K562 (cell line): Measurements from ENCODE around the gene SCAMP2. TPM values are rescaled to one million over a fixed set of nuclear protein-coding genes. Genes with fewer than 3 reads are reported as not detected.

Source experiments
- CBX5 ChIP-seq: IDR thresholded peaks from 2 replicates; pipeline ENCODE4 v1.6.1; 2014; ENCODE audit warnings: low read depth, borderline replicate concordance
- CREB1 ChIP-seq, 2 experiments: sonication (generic) in 1 of 2; formaldehyde crosslinking in 1 of 2; IDR thresholded peaks; 2 replicates each; pipeline versions ENCODE4 v1.6.1 to v1.8.0; 2012 to 2022; ENCODE audit warnings: inconsistent platforms in 1 of 2, mild to moderate bottlenecking in 1 of 2, missing genetic modification reagents in 1 of 2, moderate library complexity in 1 of 2
- L3MBTL2 ChIP-seq: fragments of 450-650 bp; IDR thresholded peaks from 2 replicates; pipeline ENCODE4 v1.6.1; 2016; ENCODE audit warnings: mild to moderate bottlenecking, moderate library complexity
- NFATC3 ChIP-seq: fragments of 450-650 bp; IDR thresholded peaks from 2 replicates; pipeline ENCODE4 v1.6.1; 2017; ENCODE audit warnings: mild to moderate bottlenecking
- PHB ChIP-seq: fragments of 250-450 bp; sonication (Bioruptor Pico); IDR thresholded peaks from 2 replicates; pipeline ENCODE4 v1.5.0; 2021
- SIX5 ChIP-seq, 2 experiments: IDR thresholded peaks; 2 replicates each; pipeline ENCODE4 v1.6.1; 2011; ENCODE audit warnings: low read length in 2 of 2, borderline replicate concordance in 1 of 2, low read depth in 1 of 2, mild to moderate bottlenecking in 1 of 2, moderate library complexity in 1 of 2; ENCODE audit not compliant: insufficient read depth in 1 of 2
- ZNF354B ChIP-seq: fragments of 250-450 bp; sonication (Bioruptor Pico); IDR thresholded peaks from 2 replicates; pipeline ENCODE4 v1.4.0; 2020
- ZNF408 ChIP-seq: fragments of 250-450 bp; sonication (Bioruptor Pico); IDR thresholded peaks from 2 replicates; pipeline ENCODE4 v1.4.0; 2020; ENCODE audit warnings: low read depth, mild to moderate bottlenecking, moderate library complexity
- ZNF583 ChIP-seq: fragments of 250-450 bp; sonication (Bioruptor Pico); IDR thresholded peaks from 2 replicates; pipeline ENCODE4 v1.4.0; 2020
- polyA plus RNA-seq, 8 experiments: library from polyadenylated mRNA; depleted of rRNA in 4 of 8; stranded (reverse) in 5 of 8; unstranded in 3 of 8; fragments of >200 nt; fragmentation: Nextera tagmentation in 2 of 8; fragmentation: Illumina TruSeq in 1 of 8; extraction: Ambion mirVana in 2 of 8; extraction: Trizol in 1 of 8; gene quantifications; 2 replicates each; pipeline versions ENCODE4 v1.2.1 to v1.2.3, GENCODE V29; 2011 to 2014; ENCODE audit warnings: inconsistent platforms in 1 of 8, missing spikeins in 1 of 8
- total RNA-seq, 7 experiments: library from RNA; depleted of rRNA in 6 of 7; stranded (reverse); fragments of >200 nt in 6 of 7; fragmentation: Illumina TruSeq in 2 of 7; extraction: Trizol in 2 of 7; gene quantifications; 2 replicates each; pipeline versions ENCODE4 v1.2.1 to v1.2.3, GENCODE V29; 2011 to 2021; ENCODE audit warnings: low replicate concordance in 1 of 7
- TF ChIP-seq, protein P1 (sequence below), 2 experiments: fragments of 450-650 bp; IDR thresholded peaks; 2 replicates each; pipeline ENCODE4 v1.6.1; 2016; ENCODE audit warnings: mild to moderate bottlenecking in 2 of 2, borderline replicate concordance in 1 of 2, low read depth in 1 of 2, moderate library complexity in 1 of 2
- TF ChIP-seq, protein P2 (sequence below), 2 experiments: fragments of 450-650 bp; formaldehyde crosslinking in 1 of 2; IDR thresholded peaks; 2 replicates each; pipeline versions ENCODE4 v1.4.0 to v1.6.1; 2014 to 2020; ENCODE audit warnings: mild to moderate bottlenecking in 2 of 2, borderline replicate concordance in 1 of 2, low read depth in 1 of 2

SCAMP2 gene
- total and polyA plus RNA-seq, 9 of the 15 experiments (the other 6 are each of a cell fraction or from before 2014, with no cell fraction given): 5.9 to 61.1 (median 20.1) TPM

DNA sequence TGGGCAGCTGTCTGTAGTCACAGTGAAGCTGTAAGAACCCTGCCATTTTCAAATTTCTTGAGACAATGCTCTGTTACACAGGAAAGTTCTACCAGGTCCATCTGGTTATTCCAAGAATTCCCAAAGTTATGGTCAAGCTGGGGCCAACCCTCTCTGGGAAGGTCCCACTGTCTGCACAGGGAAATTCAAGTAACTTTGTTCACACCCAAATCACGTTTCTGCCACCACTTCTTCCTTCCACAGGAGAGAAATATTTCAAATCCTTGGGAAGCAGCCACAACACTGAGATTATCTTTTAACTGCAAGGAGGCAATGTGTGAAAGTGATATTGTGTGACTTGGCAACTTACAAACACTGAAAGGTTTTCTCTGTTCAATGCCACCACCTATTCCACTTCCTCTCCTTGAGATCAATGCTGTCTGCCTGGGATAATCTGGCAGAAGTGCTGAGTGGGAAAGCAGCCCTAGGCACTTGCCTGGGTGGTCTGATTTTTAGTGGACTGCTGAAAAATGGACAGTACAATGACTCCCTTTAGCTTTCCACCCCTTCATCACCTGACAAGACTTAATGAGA is 5.6 kb downstream of the SCAMP2 start (continued):
- TF ChIP-seq SIX5 (IDR thresholded peaks at IDR 0.05; ENCODE audit: borderline replicate concordance in 1 of 2, insufficient read depth in 1 of 2, low read depth in 1 of 2, low read length in 2 of 2) (no peak), CBX5 (peak; percentile 87), ZNF408 (CRISPR knock-in tag) (no peak), ZNF583 (CRISPR knock-in tag) (no peak), ZNF354B (CRISPR knock-in tag) (no peak), L3MBTL2 (no peak), CREB1 (IDR thresholded peaks at IDR 0.05) (no peak), CREB1 (CRISPR knock-in tag; IDR thresholded peaks at IDR 0.05) (no peak), NFATC3 (no peak), PHB (CRISPR knock-in tag) (no peak)
- TF ChIP-seq, protein P1, sequence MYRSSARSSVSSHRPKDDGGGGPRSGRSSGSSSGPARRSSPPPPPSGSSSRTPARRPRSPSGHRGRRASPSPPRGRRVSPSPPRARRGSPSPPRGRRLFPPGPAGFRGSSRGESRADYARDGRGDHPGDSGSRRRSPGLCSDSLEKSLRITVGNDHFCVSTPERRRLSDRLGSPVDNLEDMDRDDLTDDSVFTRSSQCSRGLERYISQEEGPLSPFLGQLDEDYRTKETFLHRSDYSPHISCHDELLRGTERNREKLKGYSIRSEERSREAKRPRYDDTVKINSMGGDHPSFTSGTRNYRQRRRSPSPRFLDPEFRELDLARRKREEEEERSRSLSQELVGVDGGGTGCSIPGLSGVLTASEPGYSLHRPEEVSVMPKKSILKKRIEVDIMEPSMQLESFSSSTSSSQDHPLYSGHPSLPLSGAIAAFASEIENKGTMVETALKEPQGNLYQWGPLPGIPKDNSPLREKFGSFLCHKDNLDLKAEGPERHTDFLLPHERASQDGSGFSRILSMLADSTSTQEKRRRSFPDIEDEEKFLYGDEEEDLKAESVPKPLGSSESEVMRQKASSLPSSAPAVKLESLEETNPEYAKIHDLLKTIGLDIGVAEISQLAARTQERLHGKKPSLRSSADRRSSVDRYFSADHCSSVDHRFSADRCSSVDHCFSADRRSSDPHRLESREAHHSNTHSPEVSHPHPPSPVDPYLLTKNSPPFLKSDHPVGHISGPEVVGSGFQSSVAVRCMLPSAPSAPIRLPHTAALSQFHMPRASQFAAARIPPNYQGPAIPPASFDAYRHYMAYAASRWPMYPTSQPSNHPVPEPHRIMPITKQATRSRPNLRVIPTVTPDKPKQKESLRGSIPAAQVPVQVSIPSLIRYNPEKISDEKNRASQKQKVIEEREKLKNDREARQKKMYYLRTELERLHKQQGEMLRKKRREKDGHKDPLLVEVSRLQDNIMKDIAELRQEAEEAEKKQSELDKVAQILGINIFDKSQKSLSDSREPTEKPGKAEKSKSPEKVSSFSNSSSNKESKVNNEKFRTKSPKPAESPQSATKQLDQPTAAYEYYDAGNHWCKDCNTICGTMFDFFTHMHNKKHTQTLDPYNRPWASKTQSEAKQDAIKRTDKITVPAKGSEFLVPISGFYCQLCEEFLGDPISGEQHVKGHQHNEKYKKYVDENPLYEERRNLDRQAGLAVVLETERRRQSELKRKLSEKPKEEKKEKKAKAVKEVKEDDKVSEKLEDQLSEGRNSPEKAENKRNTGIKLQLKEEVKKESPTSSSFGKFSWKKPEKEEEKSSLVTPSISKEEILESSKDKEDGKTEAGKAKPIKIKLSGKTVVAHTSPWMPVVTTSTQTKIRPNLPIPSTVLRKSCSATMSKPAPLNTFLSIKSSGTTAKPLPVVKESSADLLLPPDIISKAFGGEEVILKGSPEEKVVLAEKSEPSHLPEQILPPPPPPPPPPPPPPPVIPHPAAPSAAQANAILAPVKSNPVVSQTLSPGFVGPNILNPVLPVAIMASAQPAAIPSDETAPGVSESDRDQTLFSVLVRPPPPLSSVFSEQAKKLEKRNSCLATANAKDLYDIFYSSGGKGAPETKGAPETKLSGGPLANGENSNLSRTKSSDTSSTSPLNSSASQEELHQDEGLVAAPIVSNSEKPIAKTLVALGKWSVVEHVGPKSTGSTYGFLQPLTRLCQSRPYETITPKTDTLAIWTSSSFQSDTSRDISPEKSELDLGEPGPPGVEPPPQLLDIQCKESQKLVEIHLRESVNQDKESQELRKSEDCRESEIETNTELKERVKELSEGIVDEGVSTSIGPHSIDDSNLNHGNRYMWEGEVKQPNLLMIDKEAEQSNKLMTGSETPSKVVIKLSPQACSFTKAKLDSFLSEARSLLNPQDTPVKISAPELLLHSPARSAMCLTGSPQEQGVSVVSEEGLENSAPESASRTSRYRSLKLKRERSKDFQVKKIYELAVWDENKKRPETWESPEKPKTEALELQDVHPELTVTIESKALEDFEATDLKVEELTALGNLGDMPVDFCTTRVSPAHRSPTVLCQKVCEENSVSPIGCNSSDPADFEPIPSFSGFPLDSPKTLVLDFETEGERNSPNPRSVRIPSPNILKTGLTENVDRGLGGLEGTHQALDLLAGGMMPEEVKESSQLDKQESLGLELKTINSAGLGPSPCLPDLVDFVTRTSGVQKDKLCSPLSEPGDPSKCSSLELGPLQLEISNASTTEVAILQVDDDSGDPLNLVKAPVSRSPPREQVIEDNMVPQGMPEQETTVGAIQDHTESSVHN (IDR thresholded peaks at IDR 0.05; ENCODE audit: borderline replicate concordance in 1 of 2, low read depth in 1 of 2): no peak
- TF ChIP-seq, protein P2, sequence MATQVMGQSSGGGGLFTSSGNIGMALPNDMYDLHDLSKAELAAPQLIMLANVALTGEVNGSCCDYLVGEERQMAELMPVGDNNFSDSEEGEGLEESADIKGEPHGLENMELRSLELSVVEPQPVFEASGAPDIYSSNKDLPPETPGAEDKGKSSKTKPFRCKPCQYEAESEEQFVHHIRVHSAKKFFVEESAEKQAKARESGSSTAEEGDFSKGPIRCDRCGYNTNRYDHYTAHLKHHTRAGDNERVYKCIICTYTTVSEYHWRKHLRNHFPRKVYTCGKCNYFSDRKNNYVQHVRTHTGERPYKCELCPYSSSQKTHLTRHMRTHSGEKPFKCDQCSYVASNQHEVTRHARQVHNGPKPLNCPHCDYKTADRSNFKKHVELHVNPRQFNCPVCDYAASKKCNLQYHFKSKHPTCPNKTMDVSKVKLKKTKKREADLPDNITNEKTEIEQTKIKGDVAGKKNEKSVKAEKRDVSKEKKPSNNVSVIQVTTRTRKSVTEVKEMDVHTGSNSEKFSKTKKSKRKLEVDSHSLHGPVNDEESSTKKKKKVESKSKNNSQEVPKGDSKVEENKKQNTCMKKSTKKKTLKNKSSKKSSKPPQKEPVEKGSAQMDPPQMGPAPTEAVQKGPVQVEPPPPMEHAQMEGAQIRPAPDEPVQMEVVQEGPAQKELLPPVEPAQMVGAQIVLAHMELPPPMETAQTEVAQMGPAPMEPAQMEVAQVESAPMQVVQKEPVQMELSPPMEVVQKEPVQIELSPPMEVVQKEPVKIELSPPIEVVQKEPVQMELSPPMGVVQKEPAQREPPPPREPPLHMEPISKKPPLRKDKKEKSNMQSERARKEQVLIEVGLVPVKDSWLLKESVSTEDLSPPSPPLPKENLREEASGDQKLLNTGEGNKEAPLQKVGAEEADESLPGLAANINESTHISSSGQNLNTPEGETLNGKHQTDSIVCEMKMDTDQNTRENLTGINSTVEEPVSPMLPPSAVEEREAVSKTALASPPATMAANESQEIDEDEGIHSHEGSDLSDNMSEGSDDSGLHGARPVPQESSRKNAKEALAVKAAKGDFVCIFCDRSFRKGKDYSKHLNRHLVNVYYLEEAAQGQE (IDR thresholded peaks at IDR 0.05; ENCODE audit: borderline replicate concordance): no peak
- TF ChIP-seq, protein P2 (CRISPR knock-in tag; IDR thresholded peaks at IDR 0.05; ENCODE audit: low read depth): no peak
